SK-N-SH treated with all-trans-retinoic acid at 6 μM for 48 hours (cell line): Measurements from ENCODE around the gene PMVK.

ENCODE experiments used
- PATZ1 ChIP-seq: fragments of 250-450 bp; sonication (Bioruptor Pico); IDR thresholded peaks from 2 replicates; pipeline ENCODE4 v1.8.0; 2020; ENCODE audit warnings: mild to moderate bottlenecking, moderate library complexity, borderline replicate concordance
- TCF4 ChIP-seq: fragments of 250-450 bp; sonication (Bioruptor Pico); IDR thresholded peaks from 2 replicates; pipeline ENCODE4 v1.8.0; 2021; ENCODE audit warnings: mild to moderate bottlenecking, moderate library complexity, borderline replicate concordance
- ZNF8 ChIP-seq: fragments of 450-650 bp; formaldehyde crosslinking; IDR thresholded peaks from 2 replicates; pipeline ENCODE4 v1.5.0; 2020; ENCODE audit warnings: mild to moderate bottlenecking, moderate library complexity

DNA sequence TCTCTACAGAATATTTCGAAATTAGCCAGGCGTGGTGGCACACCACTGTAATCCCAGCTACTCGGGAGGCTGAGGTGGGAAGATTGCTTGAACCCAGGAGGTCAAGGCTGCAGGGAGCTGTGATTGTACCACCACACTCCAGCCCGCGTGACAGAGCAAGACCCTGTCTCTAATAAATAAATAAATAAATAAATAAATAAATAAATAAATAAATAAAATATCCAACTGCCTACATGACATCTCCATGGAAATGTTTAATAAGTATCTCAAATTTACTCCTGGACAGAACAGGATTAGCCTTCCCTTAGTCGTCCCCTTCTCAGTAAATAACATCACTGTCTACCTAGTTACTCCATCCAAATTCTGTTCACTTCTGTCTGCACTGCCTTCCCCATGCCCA, 37.5 kb downstream of the PMVK start:
- TF ChIP-seq PATZ1 (no peak), ZNF8 (CRISPR knock-in tag) (no peak), TCF4 (no peak)
